ENCODE results near the gene PYDC1. TPM values are rescaled to one million over a fixed set of nuclear protein-coding genes. Genes with fewer than 3 reads are reported as not detected.

Gene PYDC1
- total RNA-seq, 1 donor from 2014 or later: not detected

DNA sequence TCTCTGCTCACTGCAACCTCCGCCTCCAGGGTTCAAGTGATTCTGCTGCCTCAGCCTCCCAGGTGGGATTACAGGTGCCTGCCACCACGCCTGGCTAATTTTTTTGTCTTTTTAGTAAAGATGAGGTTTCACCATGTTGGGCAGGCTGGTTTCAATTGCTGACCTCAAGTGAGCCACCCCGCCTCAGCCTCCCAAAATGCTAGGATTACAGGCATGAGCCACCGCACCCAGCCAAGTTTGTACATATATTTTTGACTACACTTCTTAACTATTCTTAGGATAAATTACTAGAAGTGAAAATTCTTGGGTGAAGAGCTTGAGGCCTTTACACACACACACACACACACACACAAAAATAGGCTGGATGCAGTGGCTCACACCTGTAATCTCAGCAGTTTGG is 41.4 kb upstream of the PYDC1 start:
- TF ChIP-seq, protein P1, sequence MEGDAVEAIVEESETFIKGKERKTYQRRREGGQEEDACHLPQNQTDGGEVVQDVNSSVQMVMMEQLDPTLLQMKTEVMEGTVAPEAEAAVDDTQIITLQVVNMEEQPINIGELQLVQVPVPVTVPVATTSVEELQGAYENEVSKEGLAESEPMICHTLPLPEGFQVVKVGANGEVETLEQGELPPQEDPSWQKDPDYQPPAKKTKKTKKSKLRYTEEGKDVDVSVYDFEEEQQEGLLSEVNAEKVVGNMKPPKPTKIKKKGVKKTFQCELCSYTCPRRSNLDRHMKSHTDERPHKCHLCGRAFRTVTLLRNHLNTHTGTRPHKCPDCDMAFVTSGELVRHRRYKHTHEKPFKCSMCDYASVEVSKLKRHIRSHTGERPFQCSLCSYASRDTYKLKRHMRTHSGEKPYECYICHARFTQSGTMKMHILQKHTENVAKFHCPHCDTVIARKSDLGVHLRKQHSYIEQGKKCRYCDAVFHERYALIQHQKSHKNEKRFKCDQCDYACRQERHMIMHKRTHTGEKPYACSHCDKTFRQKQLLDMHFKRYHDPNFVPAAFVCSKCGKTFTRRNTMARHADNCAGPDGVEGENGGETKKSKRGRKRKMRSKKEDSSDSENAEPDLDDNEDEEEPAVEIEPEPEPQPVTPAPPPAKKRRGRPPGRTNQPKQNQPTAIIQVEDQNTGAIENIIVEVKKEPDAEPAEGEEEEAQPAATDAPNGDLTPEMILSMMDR (IDR thresholded peaks at IDR 0.05): no peak
- H3K4me1 Mint-ChIP-seq (ENCODE audit: unreplicated experiment): no peaks in the 10 kb centered on the region
- no peak overlapping the region for H3K4me3 Mint-ChIP-seq (ENCODE audit: unreplicated experiment)
- H3K27ac Mint-ChIP-seq (ENCODE audit: unreplicated experiment): no peak overlapping the region
- H3K36me3 Mint-ChIP-seq (ENCODE audit: unreplicated experiment): no peaks in the 10 kb centered on the region
- DNase-seq (ENCODE audit: extremely low spot score, unreplicated experiment): no peak
- peaks cover 21% of the 10 kb centered on the region for H3K27me3 Mint-ChIP-seq (ENCODE audit: unreplicated experiment)
- H3K9me3 Mint-ChIP-seq (ENCODE audit: unreplicated experiment): no peaks in the 10 kb centered on the region

DNA sequence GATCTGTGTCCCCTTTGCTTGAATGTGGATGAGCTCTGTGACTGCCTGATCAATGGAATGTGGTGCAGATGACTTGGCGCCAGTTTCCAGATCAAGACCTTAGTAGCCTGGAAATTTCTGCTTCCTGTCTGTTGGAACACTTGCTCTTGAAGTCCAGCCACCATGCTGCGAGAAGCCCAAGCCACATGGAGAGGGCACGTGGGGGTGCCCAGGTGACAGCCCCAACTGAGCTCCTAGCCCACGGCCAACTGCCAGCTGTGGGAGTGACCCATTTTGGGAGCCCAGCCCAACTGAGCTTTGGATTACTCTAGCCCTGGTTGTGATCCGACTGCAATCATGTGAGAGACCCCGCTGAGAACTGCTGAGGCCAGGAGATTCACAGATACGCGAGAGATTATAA is 39.5 kb upstream of the PYDC1 start:
- H3K27me3 Mint-ChIP-seq (ENCODE audit: unreplicated experiment): peaks cover 19% of the 10 kb centered on the region
- no peak overlapping the region for H3K27ac Mint-ChIP-seq (ENCODE audit: unreplicated experiment)
- DNase-seq (ENCODE audit: extremely low spot score, unreplicated experiment): no peak
- H3K4me3 Mint-ChIP-seq (ENCODE audit: unreplicated experiment): no peak overlapping the region
- TF ChIP-seq, protein P1 (IDR thresholded peaks at IDR 0.05): no peak
- H3K4me1 Mint-ChIP-seq (ENCODE audit: unreplicated experiment): no peaks in the 10 kb centered on the region
- no peaks in the 10 kb centered on the region for H3K9me3 Mint-ChIP-seq (ENCODE audit: unreplicated experiment)
- H3K36me3 Mint-ChIP-seq (ENCODE audit: unreplicated experiment): no peaks in the 10 kb centered on the region

DNA sequence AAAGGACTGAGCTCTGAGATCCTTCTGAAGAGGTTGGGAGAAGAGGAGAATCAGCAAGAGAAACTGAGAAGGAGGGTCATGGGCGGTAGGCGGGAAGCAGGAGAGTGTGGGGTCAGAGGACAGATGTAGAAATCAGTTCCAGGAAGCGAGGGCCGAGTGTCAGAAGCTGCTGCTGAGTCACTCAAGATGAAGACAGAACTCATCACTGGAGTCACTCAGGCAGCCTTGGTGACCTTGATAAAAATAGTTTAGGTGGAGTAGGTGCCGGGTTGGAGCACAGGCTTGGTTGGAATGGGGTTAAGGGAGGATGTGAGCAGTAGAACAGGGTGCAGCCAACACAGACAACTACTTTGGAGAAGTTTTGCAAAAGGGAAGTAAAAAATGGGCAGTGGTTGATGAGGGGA is 36.7 kb upstream of the PYDC1 start:
- H3K27ac Mint-ChIP-seq (ENCODE audit: unreplicated experiment): no peak overlapping the region
- no peaks in the 10 kb centered on the region for H3K9me3 Mint-ChIP-seq (ENCODE audit: unreplicated experiment)
- H3K27me3 Mint-ChIP-seq (ENCODE audit: unreplicated experiment): peaks cover 12% of the 10 kb centered on the region
- H3K4me3 Mint-ChIP-seq (ENCODE audit: unreplicated experiment): no peak overlapping the region
- H3K4me1 Mint-ChIP-seq (ENCODE audit: unreplicated experiment): no peaks in the 10 kb centered on the region
- no peak for DNase-seq (ENCODE audit: extremely low spot score, unreplicated experiment)
- TF ChIP-seq, protein P1 (IDR thresholded peaks at IDR 0.05): no peak
- no peaks in the 10 kb centered on the region for H3K36me3 Mint-ChIP-seq (ENCODE audit: unreplicated experiment)

DNA sequence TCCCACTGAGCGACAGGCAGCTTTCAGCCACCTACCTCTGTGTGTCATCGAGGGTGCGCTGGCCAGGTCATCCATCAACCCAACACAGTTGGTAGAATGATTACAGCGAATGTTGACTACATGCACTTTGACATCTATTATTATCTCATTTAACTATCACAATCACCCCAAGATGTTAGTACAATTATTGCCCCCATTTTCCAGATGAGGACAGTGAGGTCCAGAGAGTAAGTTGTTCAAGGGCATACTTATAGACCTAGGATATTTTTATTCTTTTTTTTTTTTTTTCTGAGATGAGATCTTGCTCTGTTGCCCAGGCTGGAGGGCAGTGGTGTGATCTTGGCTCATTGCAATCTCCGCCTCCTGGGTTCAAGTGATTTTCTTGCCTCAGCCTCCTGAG is 34.5 kb upstream of the PYDC1 start:
- Mint-ChIP-seq H3K36me3 (ENCODE audit: unreplicated experiment) (no peaks in the 10 kb centered on the region), H3K4me3 (ENCODE audit: unreplicated experiment) (no peak overlapping the region), H3K27ac (ENCODE audit: unreplicated experiment) (no peak overlapping the region), H3K27me3 (ENCODE audit: unreplicated experiment) (peaks cover 18% of the 10 kb centered on the region), H3K4me1 (ENCODE audit: unreplicated experiment) (no peaks in the 10 kb centered on the region), H3K9me3 (ENCODE audit: unreplicated experiment) (no peaks in the 10 kb centered on the region)
- TF ChIP-seq, protein P1 (IDR thresholded peaks at IDR 0.05): no peak
- no peak for DNase-seq (ENCODE audit: extremely low spot score, unreplicated experiment)

DNA sequence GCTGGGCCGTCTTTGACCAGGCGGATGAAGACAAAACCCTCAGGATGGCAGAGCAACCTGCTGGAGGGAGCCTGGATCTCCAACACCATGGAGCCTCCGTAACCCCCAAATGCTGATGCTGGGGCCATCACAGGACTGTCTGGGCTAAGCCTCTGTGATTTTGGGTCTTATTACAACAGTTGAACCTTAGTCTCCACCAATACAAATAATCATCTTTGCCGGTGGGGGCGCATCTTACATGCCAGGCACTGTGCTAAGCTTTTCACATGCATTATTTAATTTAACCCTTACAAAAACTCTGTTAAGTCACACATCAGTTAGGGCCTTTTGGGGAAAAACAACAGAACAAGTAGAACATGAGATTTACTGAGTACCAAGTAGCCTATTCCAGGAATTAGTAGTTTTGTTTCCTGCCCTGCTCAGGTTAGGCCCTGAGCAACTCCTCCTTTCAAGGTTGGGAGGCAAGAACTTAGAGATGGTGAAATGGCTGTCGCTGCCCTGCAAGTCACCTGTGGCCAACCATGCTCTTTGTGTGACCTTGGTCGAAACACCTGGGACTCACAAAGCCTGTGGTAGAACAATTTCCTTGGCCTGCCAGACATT is 33.9 kb upstream of the PYDC1 start:
- H3K4me1 Mint-ChIP-seq (ENCODE audit: unreplicated experiment): no peaks in the 10 kb centered on the region
- TF ChIP-seq, protein P1 (IDR thresholded peaks at IDR 0.05): no peak
- H3K9me3 Mint-ChIP-seq (ENCODE audit: unreplicated experiment): no peaks in the 10 kb centered on the region
- H3K36me3 Mint-ChIP-seq (ENCODE audit: unreplicated experiment): no peaks in the 10 kb centered on the region
- H3K27me3 Mint-ChIP-seq (ENCODE audit: unreplicated experiment): peaks cover 23% of the 10 kb centered on the region
- H3K27ac Mint-ChIP-seq (ENCODE audit: unreplicated experiment): no peak overlapping the region
- no peak for DNase-seq (ENCODE audit: extremely low spot score, unreplicated experiment)
- no peak overlapping the region for H3K4me3 Mint-ChIP-seq (ENCODE audit: unreplicated experiment)

Measured in osteocyte (in vitro differentiated cells).